Large intestine (tissue), 3 donors: ENCODE results near the gene CCNL1. TPM values are rescaled to one million over a fixed set of nuclear protein-coding genes. Genes with fewer than 3 reads are reported as not detected.

Source experiments
- DNase-seq, 2 donors: peaks; one replicate each; pipeline versions ENCODE4 v3.0.0 to v3.0.0-alpha.2; 2013
- H3K27ac ChIP-seq: one replicate; pipeline ENCODE4 v1.5.1; 2013; ENCODE audit warnings: low read length
- H3K27me3 ChIP-seq: 2 replicates; pipeline ENCODE4 v1.6.1; 2013; ENCODE audit warnings: low read length; ENCODE audit not compliant: control insufficient read depth, insufficient read depth
- H3K36me3 ChIP-seq: 2 replicates; pipeline ENCODE4 v1.6.1; 2013; ENCODE audit warnings: low read length; ENCODE audit not compliant: control insufficient read depth, insufficient read depth
- H3K4me1 ChIP-seq: one replicate; pipeline ENCODE4 v1.6.1; 2013; ENCODE audit warnings: low read length; ENCODE audit not compliant: control insufficient read depth, insufficient read depth
- H3K4me3 ChIP-seq: one replicate; pipeline ENCODE4 v1.5.1; 2013; ENCODE audit warnings: low read length
- H3K9me3 ChIP-seq: one replicate; pipeline ENCODE4 v1.6.1; 2013; ENCODE audit warnings: mild to moderate bottlenecking, low read depth, low read length, moderate library complexity; ENCODE audit not compliant: control insufficient read depth
- WGBS: methylation state at CpG from one replicate; pipeline ENCODE4 v1.1.5; 2013; ENCODE audit warnings: low lambda C conversion rate; ENCODE audit not compliant: insufficient coverage; 5-methylcytosine and 5-hydroxymethylcytosine counted together
- polyA plus RNA-seq: library from polyadenylated mRNA; unstranded; fragments of 120-200 nt; gene quantifications from one replicate; pipeline ENCODE4 v1.2.1, GENCODE V29; 2013

CCNL1 gene
- polyA plus RNA-seq, 1 donor: 255 TPM

GRCh38 chr3:157098121-157098822 lies 61.7 kb downstream of the CCNL1 start:
- no peak for DNase-seq
- Histone ChIP-seq H3K27me3 (no peaks in the 10 kb centered on the region), H3K9me3 (no peaks in the 10 kb centered on the region), H3K36me3 (no peaks in the 10 kb centered on the region), H3K4me3 (no peak overlapping the region), H3K27ac (no peak overlapping the region), H3K4me1 (peaks cover 4% of the 10 kb centered on the region)
- no CpG with 5 or more reads among the region's 3 CpGs for WGBS
